Activated CD8-positive, alpha-beta memory T cell treated with anti-CD3 and anti-CD28 coated beads, Interleukin-2, amount 50 U/mL, for 4 hours (primary cell): ENCODE measurements around the gene GPRC5A.

Experiments used
- DNase-seq: peaks from one replicate; pipeline ENCODE4 v3.0.0-alpha.2; 2020

The GPRC5A gene

DNA sequence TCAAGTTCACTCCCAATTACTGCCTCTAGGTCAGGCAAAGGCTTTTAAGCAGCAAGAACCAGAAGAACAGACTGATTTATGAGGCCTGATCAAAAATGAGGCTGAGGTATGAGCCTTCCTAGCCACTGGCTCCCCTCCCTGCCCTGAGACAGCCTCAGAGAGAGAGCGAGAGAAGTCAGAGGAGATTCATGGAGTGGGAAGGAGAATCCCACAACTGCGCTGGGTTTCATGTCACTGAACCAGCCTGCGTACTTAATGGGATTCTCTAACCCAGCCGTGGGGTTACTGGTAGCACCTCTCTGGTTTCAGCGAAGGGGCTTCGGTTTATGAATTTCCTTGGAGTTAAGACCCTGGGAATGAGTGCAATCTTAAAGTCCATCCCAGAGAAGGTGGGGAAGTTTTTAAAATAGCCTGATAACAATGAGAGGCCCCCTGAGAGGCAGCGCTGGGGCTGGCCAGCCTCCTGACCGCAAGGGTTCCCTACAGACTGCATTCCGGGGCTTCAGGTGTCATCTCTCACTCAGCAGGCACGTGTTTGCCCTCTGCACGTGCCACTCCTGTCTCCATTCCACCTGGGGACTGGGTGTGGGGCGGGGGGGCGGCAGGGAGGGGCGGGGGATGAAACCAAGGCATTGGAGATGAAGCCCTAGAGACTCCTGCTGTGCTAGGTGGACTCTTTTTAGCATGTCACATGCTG lies 6.1 kb upstream of the GPRC5A start:
- DNase-seq, result no peak

- no peak for DNase-seq
Observed at GRCh38 chr12:12887471-12887870, 3.9 kb upstream of the GPRC5A start.

GRCh38 chr12:12889701-12890100 lies 1.7 kb upstream of the GPRC5A start:
- DNase-seq, result no peak

DNA sequence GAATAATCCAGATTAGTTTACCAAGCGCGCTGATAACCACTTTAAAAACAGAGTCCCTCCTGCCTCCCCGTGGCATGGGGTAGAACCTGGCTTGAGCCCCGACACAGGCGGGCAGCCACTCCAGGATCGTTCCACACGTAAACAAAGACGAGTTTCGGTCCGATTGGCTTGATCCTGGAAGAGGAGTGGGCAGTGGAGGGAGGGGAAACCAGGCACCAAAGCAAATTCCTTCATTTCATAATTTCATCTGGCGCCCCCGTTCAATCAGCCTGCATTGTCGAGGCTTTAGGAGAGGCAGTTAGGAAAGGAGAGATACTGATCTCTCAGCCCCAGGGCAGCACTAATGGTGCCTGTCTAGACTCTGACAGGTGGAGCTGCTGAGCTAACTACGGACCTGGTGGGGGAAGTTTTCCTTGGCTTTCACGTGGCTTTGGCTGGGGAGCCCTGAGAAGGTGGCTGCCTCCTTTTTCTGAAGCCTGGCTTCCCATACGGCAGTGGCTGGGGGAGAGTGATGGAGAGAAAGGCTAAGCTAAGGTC lies 751 bp upstream of the GPRC5A start:
- peak; percentile 19 for DNase-seq

DNA sequence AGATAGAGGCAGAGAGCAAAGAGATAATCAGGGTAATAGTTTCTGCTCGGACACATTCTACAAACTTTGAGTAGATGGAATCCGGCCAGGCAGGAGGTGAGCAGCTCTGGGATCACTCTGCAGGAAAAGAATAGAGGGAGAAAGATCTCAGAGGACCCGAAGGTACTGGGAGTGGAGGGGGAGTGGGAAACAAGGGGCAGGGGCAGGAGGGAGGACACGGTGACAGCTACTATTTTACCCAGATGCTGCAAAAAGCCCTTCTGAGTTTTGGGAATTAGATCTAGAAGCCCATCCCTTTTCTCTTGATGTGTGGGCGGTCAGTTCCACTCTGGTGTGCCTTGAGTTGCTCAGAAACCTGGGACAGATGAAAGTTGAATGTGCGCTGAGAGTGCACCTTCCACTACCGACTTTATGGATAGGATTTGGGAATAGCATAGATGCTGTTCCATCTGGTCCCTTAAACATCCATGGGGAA lies 556 bp downstream of the GPRC5A start:
- no peak for DNase-seq

- DNase-seq, result no peak
Observed at GRCh38 chr12:12892681-12893141, 1.3 kb downstream of the GPRC5A start.

GRCh38 chr12:12893438-12893837 lies 2.1 kb downstream of the GPRC5A start:
- DNase-seq, result no peak

GRCh38 chr12:12896260-12896659 lies 4.9 kb downstream of the GPRC5A start:
- no peak for DNase-seq

DNA sequence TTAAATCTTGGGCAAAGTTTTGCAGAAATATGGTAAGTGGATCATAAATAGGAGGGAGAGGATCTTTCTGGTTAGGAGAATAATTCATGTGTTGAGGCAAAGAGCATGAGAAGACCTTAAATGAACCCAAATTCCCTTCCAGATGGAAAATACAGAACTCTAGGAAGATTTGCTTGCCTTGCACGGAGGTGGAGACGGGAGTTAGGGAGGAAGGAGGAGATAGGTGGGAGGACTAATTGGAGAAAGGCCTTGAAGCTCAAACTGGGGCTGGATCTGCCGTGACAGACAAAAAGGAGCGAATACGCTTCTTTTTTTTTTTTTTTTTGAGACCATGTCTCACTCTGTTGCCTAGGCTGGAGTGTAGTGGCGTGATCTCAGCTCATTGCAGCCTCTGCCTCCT lies 5.9 kb downstream of the GPRC5A start:
- no peak for DNase-seq

GRCh38 chr12:12898136-12898717 lies 6.9 kb downstream of the GPRC5A start:
- no peak for DNase-seq

DNA sequence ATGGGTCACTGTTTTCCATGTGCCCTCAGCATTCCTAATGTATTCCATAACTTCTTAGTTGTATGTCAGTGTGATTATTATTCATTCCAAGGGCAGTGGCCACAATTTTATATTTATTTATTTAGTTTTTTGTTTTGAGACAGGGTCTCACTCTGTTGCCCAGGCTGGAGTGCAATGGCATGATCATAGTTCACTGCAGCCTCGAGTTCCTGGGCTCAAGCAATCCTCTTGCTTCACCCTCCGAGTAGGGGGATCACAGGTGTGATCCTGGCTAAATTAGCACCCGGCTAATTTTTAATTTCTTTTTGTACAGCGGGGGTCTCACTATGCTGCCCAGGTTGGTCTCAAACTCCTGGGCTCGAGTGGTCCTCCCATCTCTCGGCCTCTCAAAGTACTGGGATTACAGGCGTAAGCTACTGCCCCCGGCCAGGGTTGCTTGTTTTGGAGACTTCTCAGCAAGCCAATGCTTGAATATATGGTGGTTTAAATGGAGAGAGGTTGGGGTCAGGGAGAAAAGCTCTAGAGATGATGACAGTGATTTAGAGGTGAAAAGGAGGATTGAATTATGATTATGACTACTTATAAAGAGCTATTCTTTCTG lies 7.6 kb downstream of the GPRC5A start:
- no peak for DNase-seq

GRCh38 chr12:12899530-12900380 lies 8.4 kb downstream of the GPRC5A start:
- DNase-seq, result no peak

DNA sequence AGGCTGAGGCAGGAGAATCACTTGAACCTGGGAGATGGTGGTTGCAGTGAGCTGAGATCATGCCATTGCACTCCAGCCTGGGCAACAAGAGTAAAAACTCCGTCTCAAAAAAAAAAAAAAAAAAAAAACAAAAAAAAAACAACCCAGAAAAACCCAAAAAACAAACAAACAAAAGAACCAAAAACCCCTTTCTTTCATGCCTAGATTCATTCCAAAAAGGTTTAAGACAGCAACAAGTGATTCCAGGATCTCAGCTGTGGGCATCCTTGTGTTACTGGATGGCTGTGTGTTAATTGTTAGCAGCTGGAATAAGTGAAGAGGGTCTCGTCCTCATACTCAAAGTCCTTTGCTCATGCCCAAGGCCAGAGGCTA lies 9.4 kb downstream of the GPRC5A start:
- no peak for DNase-seq

GRCh38 chr12:12901158-12901791 lies 9.9 kb downstream of the GPRC5A start:
- DNase-seq, result no peak

- no peak for DNase-seq
Observed at GRCh38 chr12:12902036-12902435, 10.7 kb downstream of the GPRC5A start.

- DNase-seq, result no peak
Observed at GRCh38 chr12:12903642-12904609, 12.6 kb downstream of the GPRC5A start.

DNA sequence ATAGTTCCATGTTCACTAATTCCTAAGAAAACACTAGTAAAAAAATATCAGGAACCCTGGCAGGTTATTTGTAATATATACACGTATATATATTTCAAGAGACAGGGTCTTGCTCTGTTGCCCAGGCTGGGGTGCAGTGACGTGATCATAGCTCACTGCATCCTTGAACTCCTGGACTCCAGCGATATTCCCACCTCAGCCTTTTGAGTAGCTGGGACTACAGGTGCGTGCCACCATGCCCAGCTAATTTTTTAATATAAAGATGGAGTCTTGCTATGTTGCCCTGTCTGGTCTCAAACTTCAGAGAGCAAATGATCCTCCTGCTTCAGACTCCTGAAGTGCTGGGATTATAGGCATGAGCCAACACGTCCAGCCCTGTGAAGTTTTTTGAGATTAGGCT lies 16.2 kb downstream of the GPRC5A start:
- no peak for DNase-seq

DNA sequence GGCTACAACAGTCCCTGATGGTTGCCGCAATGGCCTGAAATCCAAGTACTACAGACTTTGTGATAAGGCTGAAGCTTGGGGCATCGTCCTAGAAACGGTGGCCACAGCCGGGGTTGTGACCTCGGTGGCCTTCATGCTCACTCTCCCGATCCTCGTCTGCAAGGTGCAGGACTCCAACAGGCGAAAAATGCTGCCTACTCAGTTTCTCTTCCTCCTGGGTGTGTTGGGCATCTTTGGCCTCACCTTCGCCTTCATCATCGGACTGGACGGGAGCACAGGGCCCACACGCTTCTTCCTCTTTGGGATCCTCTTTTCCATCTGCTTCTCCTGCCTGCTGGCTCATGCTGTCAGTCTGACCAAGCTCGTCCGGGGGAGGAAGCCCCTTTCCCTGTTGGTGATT lies 16.9 kb downstream of the GPRC5A start:
- no peak for DNase-seq

- no peak for DNase-seq
Observed at GRCh38 chr12:12908711-12909110, 17.3 kb downstream of the GPRC5A start.

GRCh38 chr12:12909228-12909994 lies 18.0 kb downstream of the GPRC5A start:
- DNase-seq, result no peak

- no peak for DNase-seq
Observed at GRCh38 chr12:12909995-12910420, 18.6 kb downstream of the GPRC5A start.
